Measurements from ENCODE around the gene PLEKHA4.
"Not testable (repeated sequence)": the region's sequence is repeated elsewhere in the genome, so short reads cannot be mapped to it uniquely, and the experiment has no call there.

The PLEKHA4 gene

GRCh38 chr19:48804496-48804895 is 63.9 kb downstream of the PLEKHA4 start:
- DNase-seq (ENCODE audit: extremely low read depth in 1 of 2, low read depth in 1 of 2): no peak

DNA sequence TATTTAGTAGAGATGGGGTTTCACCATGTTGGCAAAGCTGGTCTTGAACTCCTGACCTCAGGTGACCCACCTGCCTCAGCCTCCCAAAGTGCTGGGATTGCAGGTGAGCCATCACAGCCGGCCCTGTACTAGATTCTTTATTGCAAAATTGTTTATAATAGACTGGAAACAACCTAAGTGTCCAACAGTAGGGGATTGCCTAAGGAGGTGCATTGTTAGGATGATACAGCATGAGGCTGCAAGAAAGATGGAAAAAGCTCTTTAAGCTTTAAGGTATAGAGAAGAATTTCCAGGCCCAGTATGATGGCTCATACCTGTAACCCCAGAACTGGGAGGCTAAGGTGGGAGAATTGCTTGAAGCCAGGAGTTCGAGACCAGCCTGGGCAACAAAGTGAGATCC is 65.8 kb downstream of the PLEKHA4 start:
- no peak for DNase-seq (ENCODE audit: extremely low read depth in 1 of 2, low read depth in 1 of 2)

DNA sequence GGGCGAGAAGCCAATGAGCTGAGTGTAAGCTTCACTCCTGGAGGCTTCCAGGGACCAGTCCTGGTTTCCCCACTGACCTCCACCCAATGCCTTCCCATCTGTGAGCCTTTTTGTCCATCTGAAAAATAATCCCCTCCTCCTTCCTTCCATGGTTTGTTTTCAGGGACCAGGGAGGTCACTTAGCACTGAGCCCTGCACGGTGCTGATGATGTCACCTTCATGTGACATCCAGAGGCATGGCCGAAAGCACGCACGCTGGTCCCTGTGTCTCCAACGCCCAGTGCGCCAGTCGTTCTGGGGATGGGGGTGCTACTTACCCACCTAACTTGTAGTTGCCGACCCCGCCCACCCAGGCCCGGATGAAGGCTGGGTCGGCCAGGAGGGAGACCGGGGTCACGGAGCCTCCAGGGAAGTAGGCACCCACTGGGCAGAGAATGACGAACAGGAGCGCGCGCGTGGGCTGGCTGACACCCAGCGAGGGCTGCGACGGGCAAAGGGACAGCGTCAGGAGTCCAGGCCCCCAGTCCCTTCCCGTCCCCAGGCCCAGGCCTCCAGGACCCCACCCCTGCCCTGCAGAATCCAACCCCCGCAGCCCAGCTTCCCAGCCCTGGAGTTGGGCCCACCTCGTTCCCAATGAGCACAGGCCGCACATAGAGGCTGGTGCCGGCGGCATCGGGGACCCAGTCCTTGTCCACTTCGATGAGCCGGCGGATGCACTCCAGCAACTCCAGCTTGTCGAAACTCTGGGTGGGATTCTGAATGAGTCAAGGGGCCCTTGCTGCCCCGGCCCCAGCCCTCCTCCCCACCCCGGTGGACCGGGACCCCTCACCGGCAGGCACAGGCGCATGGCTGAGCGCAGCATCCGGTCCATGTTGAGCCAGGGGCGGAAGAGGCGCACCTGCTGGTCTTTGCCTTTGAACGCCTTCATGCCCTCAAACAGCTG is 68.8 kb downstream of the PLEKHA4 start:
- no peak for DNase-seq (ENCODE audit: extremely low read depth in 1 of 2, low read depth in 1 of 2)

DNA sequence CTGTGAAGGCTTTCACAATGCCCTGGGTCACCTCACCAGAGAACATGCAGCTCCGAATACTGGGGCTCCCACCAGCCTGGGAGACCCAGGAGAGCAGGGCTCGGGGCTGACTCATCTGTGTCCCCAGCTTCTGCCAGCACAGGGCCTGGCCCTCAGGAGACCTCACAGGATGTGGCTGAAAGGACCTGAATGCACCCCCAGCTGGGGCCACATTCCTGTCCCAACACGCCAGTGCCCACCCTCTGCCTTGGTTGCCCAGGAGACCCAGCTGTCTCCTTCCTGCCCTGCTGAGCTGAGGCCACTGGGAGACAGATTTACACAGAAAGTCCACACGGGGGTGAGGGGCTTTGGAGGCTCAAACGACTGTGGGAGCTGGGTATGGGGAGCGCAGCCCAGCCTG is 69.5 kb downstream of the PLEKHA4 start:
- no peak for DNase-seq (ENCODE audit: extremely low read depth in 1 of 2, low read depth in 1 of 2)

DNA sequence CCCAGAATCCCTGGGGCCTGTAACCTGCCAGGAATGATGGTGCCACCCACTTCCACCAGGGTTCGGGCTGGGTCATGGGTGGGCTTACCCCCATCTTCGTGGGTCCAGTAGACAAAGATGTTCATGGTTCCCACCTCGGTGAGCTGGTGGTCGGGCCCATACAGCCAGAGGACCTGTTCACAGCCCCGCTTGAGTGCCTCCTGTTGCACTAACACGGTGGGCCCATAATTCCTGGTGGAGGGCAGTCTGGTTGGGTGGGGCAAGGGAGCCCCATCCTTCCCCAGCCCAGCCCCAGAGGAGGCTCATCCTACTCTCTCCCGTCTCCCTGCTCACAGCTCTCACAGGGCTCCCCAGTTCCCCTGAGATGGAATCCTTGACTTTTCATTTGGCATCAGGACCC is 71.3 kb downstream of the PLEKHA4 start:
- DNase-seq (ENCODE audit: extremely low read depth in 1 of 2, low read depth in 1 of 2): no peak

DNA sequence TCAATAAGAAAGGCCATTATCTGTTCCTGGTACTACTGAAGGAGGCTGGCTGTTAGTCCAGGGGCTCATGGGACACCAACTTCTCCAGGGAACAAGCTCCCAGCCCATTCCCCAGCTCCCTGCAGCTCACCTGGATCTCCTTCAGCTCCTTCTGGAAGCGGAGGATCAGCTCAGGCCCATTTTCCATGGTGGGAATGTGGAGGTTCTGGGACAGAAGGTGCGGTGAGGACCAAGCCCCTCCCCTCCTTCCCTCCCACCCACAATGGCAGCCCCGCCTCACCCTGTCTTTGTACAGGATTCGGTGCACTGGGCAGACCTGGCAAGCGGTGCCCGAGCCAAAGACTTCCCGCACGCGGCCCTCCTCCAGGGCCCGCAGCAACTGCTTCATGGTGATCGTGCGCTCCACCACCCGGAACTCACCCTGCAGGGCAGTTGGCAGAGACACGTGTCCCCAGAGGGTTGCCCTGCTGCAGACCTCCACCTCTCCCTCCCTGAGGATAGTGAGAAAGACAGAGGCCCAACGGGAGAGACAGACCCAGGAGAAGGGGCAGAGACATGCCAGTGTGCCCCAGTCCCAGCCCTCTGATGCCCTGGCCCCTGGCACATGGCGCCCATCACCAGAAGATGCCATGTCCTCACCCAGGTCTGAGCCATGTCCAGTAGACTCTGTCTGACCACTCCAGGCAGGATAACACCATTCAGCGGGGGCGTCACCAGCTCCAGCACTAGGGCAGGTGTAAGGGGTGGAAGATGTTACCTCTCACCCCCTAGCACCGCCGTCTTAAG is 71.9 kb downstream of the PLEKHA4 start:
- DNase-seq (ENCODE audit: extremely low read depth in 1 of 2, low read depth in 1 of 2): no peak

- DNase-seq (ENCODE audit: extremely low read depth in 1 of 2, low read depth in 1 of 2): no peak
Observed at GRCh38 chr19:48795685-48796070, 72.7 kb downstream of the PLEKHA4 start.

DNA sequence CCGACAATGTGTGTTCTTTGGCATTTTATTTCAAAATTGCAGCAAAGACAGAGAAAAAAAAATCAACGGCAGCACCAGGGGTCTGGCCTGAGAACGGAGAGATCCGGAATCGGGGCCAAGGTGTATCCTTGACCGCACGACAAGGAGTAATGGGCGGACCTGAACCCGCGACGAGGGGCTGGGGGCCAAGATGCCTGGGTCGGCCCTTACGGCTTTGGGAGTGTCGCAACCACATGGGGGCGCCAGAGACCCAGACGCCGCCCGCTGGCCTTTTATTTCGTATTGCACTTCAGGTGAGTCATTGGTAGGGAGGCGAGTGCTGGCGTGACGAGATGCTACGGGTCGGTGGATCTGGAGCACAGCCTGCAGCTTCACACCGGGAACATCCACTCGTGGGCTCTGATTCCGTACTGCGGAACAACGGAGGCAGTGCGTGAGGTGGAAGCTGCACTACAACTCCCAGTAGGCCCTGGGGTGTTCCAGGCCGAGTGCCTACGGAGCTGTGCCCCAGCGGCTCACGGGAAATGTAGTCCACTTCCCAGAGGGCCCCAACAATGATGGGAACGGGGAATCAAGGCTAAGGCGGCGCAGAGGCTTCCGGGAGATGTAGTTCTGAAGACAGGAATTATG is 73.2 kb downstream of the PLEKHA4 start:
- peak; percentile 61 to 71 for DNase-seq (ENCODE audit: extremely low read depth in 1 of 2, low read depth in 1 of 2)

GRCh38 chr19:48794291-48794690 is 74.1 kb downstream of the PLEKHA4 start:
- DNase-seq (ENCODE audit: extremely low read depth in 1 of 2, low read depth in 1 of 2): no peak

DNA sequence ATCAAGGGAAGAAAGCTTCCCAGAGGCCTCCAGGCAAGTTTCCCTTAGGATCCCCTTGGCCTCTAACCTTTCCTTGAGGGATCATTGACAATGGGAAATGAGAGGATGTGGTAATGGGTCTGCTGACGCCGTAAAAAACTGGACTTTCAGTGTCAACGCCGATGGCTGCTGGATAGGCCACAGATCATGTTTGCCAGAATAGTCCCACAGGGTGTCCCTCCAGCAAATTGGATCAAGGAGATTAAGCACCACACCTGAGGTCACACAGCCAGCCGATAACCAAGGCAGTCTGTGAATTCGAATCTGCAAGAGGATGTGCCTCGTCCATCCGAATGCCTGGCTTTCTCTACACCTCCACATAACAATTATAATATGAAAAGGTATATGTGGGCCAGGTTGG is 75.1 kb downstream of the PLEKHA4 start:
- DNase-seq (ENCODE audit: extremely low read depth in 1 of 2, low read depth in 1 of 2): no peak

DNA sequence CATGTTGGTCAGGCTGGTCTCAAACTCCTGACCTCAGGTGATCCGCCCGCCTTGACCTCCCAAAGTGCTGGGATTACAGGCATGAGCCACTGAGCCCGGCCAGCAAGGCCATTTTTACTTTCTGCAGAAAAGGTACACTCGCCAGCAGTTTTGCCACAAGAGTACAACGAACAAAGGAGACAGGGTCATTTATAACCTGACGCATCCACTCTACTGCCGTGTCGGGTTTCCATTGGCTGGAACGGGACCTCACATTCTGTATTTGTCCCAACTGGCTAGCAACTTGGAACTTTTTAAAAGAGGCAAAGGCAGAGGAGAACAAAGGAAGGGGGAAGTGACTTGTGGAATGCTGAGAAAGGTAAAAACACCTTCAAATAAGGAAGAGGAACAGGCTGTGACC is 81.1 kb downstream of the PLEKHA4 start:
- not testable (repeated sequence) for DNase-seq (ENCODE audit: extremely low read depth in 1 of 2, low read depth in 1 of 2)

Data from activated CD8-positive, alpha-beta memory T cell treated with anti-CD3 and anti-CD28 coated beads for 1 hour (primary cell).